GM12864 (cell line): ENCODE results near the gene ARSB.

Source experiments
- DNase-seq: peaks from one replicate; pipeline ENCODE4 v3.0.0-alpha.2; 2011; ENCODE audit warnings: low read depth
- H3K4me3 ChIP-seq: 2 replicates; pipeline ENCODE4 v1.5.1; 2011; ENCODE audit warnings: mild to moderate bottlenecking, low read depth, low read length, control low read depth
- TF ChIP-seq, protein P1 (sequence below): IDR thresholded peaks from 2 replicates; pipeline ENCODE4 v1.5.1; 2011; ENCODE audit warnings: low read depth, mild to moderate bottlenecking, moderate library complexity, low read length, control low read depth, inconsistent platforms; ENCODE audit errors: missing control alignments

ARSB gene

DNA sequence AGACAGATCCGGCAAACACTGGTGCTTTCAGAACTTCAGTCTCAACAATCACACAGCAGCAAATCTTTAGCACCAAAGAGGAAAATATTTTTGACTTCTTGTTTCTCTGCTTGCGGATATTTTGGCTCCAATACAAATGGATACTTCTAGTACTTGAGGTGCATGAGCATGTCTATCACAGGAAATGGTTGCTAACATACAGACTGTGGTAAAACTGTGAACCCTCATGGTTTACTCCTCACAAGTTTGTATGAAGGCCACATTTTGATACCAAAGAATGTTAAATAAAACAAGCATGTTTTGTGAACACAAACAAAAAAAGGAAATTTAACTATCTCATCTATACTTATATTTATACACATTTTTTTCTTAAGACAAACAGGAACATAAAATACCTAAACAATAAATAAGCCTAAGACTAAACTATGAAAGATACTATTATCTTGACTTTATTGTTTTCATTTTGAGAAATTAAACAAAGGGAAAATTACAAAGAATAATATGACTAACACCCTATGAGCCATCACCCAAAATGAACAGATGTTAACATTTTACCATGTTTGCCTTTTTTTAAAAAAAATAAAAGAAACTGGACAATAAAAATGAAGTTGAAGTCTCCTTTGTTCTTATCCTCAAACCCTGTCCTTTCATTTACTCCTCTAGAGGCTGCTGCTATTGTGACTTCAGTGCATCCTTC is 201.5 kb downstream of the ARSB start:
- TF ChIP-seq, protein P1, sequence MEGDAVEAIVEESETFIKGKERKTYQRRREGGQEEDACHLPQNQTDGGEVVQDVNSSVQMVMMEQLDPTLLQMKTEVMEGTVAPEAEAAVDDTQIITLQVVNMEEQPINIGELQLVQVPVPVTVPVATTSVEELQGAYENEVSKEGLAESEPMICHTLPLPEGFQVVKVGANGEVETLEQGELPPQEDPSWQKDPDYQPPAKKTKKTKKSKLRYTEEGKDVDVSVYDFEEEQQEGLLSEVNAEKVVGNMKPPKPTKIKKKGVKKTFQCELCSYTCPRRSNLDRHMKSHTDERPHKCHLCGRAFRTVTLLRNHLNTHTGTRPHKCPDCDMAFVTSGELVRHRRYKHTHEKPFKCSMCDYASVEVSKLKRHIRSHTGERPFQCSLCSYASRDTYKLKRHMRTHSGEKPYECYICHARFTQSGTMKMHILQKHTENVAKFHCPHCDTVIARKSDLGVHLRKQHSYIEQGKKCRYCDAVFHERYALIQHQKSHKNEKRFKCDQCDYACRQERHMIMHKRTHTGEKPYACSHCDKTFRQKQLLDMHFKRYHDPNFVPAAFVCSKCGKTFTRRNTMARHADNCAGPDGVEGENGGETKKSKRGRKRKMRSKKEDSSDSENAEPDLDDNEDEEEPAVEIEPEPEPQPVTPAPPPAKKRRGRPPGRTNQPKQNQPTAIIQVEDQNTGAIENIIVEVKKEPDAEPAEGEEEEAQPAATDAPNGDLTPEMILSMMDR: no peak
- no peak for DNase-seq
- H3K4me3 ChIP-seq: no peak overlapping the region

DNA sequence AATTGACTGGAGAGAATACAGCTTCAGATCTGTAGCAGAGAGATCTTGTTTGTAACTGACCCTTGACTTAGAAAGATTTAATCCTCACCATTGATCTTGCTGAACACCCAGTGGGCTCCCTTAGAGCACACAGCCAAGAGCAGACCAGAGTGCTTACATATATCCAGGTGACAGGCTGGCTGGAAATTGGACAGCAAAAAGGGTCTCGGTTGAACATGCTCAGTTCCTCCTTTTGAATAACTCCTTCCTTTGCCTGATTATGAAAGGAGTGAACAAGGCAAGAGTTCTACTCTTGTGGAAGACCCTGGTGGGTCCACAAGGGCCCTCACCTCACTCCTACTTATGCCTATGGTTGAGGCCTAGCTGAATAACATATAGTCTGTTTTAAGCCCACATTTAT is 202.4 kb downstream of the ARSB start:
- TF ChIP-seq, protein P1: no peak
- H3K4me3 ChIP-seq: no peak overlapping the region
- DNase-seq: no peak

DNA sequence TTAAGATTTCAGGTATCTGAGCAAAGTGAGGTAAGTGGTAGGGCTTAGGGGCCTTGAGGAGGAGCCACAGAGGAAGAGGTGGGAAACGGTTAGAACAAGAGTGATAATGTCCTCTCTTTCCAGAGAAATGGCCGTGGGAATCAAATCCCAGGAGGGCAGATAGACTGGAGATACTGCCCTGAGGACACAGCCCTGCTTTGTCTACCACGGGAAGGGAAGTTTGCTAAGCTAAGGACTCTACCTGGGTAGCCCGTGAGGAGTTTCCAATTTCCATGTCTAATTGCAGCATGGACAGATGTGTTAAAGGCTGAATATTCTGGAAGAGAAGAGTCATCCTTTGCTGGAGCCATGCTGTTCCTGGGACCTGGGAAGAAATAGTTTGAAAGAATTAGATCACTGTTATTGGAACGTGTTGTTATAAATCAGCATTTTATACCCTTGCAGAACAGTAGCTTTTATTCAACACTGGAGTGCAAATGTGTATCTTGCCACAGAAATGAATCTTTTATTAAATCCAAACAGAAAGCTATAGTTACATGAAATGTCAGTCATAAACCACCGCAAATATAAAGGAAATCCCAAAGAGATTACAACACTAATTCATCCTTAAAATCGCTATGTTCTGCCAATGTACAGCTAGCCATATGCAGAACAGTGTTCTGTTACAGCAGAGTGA is 203.4 kb downstream of the ARSB start:
- no peak overlapping the region for H3K4me3 ChIP-seq
- TF ChIP-seq, protein P1: no peak
- no peak for DNase-seq

DNA sequence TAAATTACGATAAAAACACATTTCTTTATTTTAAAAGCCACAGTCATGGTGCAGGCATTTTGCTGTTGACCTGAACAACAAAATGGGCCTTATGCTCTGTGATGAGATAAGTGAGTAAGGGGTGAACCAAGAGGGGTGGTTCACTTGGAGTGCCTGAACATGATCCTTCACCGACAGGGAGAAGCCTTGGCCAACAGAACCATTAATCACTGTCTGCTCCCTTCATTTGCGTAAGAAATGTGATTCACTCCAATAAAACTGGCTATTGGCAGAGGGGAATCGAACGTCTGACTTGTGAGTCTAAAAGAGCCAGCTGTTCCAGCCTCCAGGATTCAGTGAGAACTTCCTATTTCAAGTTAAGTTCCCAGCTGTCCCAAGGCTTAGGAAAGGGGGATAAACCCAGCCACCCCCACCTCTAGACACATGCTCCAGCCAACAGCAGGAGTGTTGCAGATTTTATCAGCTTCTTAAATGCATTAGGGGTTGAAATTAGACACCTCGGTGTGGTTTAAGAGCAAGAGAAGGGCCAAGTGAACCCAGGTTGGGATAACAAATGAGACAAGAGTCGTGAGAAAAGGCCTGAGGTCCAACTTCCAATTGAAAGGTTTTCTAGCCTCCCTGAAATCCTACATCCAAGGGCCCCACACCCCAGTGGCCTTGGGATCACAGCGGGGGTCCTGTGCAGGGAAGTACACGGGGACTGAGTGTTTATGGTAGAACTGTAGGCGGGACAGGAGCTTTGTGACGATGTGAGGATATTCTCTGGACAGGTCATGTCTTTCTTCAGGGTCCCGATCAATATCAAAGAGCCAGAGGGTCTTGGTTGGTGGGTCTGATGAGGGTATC is 205.1 kb downstream of the ARSB start:
- TF ChIP-seq, protein P1: no peak
- no peak overlapping the region for H3K4me3 ChIP-seq
- DNase-seq: no peak

DNA sequence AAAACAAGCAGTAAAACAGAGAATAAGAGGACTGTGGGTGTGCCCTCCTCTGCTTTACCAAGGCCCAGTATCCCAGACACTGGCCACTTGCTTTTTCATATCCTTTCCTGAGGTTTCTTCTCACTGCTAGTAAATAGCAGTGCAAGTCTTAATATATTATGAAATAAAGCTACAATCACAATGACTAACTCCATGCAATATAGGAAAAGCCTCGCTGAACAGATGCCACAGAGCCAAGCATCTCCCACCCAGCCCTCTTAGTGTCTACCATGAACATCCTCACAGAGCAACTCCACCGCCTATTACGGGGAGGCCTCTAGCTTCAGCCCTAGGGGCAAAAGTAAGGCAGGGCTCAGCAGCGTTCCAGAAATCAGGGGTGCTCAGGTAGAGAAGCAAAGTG is 205.8 kb downstream of the ARSB start:
- H3K4me3 ChIP-seq: no peak overlapping the region
- DNase-seq: no peak
- TF ChIP-seq, protein P1: no peak

DNA sequence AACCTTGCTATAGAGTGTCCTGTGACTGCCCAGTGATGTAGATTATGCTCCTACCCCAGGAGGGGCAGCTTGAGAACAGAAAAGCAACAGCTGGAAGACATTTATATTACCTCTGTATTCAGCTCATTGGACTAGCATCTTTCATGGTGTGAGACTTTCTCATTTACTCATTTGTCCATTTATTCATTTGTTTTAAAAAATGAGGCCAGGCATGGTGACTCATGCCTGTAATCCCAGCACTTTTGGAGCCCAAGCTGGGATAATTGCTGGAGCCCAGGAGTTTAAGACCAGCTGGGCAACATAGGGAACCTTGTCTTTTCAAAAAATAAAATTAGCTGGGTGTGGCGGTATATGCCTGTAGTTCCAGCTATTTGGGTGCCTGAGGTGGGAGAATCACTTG is 206.6 kb downstream of the ARSB start:
- DNase-seq: no peak
- TF ChIP-seq, protein P1: no peak
- H3K4me3 ChIP-seq: no peak overlapping the region
